Lower leg skin (tissue), 4 donors: ENCODE measurements around the gene PRPSAP2. TPM values are rescaled to one million over a fixed set of nuclear protein-coding genes. Genes with fewer than 3 reads are reported as not detected.

Experiments used
- DNase-seq, 2 donors: peaks; one replicate each; pipeline ENCODE4 v3.0.0-alpha.2; 2019; ENCODE audit warnings: low spot score in 2 of 2
- H3K4me3 ChIP-seq: fragments of 200-600 bp; sonication (generic); 2 replicates; pipeline ENCODE4 v1.5.1; 2017; ENCODE audit warnings: mild to moderate bottlenecking, low read depth; ENCODE audit not compliant: poor library complexity, severe bottlenecking
- POLR2A ChIP-seq, 2 donors: fragments of 450-650 bp; IDR thresholded peaks; one replicate each; pipeline ENCODE4 v1.6.1; 2016 to 2017; ENCODE audit warnings: antibody characterized with exemption in 2 of 2, mild to moderate bottlenecking in 1 of 2, moderate library complexity in 1 of 2
- WGBS, 2 donors: methylation state at CpG; one replicate each; pipeline ENCODE4 v1.1.5; 2018; 5-methylcytosine and 5-hydroxymethylcytosine counted together
- intact Hi-C: fragments of 100-400 bp; cut with DNase I; formaldehyde crosslinking; loops from one replicate; pipeline ENCODE4 v1.15.0; 2023; ENCODE audit warnings: low total_unique reads
- total RNA-seq, 4 donors: library from RNA; depleted of rRNA; stranded (reverse); fragments of >200 nt; gene quantifications; one replicate each; pipeline ENCODE4 v1.1.0, GENCODE V29; 2016
- TF ChIP-seq, protein P1 (sequence below), 3 donors: fragments of 450-650 bp; IDR thresholded peaks; one replicate each; pipeline ENCODE4 v1.5.1; 2016; ENCODE audit warnings: antibody characterized with exemption in 3 of 3, mild to moderate bottlenecking in 3 of 3, moderate library complexity in 2 of 3

Gene PRPSAP2
- total RNA-seq, 4 donors from 2014 or later: 16.3 to 27.3 (median 23.0) TPM

DNA sequence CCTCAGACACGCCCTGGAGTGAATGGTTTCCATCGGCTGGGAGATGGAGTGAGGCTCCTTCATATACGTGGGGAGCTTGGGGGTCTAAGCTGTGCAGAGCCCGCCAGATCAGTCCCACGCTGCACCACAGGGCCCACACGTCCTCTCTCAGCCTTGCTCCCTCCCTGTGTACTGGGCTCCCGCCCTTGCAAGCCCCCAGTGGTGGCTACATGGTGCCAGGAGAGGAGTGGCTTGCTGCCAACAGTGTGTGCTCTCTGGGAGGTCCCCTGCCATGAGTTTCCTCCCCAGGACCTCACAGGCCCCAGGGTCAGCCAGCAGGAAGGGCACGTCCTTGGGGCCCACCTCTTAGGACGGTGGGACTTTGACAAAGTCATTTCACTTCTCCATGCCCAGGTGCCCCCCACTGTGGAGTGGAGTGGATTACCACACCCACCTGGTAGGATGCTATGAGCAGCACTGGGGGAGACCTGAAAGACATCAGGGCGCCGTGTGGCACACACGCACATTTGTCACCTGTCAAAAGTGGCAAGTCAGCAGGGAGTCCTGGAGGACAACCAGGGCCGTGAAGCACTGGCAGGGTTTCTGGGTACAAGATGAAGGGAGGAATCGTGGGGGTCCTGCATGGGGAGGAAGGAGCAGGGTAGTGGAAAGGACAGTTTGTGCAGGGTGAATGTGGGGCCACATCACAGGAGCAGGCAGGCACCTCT lies 107.8 kb downstream of the PRPSAP2 start:
- 70 to 77% methylated on average over 13 to 14 of the region's 14 CpGs for WGBS, 2 donors
- H3K4me3 ChIP-seq: no peak overlapping the region
- intact Hi-C loops: no loop called here
- DNase-seq: no peak
- no peak for TF ChIP-seq POLR2A (IDR thresholded peaks at IDR 0.05)
- TF ChIP-seq, protein P1, sequence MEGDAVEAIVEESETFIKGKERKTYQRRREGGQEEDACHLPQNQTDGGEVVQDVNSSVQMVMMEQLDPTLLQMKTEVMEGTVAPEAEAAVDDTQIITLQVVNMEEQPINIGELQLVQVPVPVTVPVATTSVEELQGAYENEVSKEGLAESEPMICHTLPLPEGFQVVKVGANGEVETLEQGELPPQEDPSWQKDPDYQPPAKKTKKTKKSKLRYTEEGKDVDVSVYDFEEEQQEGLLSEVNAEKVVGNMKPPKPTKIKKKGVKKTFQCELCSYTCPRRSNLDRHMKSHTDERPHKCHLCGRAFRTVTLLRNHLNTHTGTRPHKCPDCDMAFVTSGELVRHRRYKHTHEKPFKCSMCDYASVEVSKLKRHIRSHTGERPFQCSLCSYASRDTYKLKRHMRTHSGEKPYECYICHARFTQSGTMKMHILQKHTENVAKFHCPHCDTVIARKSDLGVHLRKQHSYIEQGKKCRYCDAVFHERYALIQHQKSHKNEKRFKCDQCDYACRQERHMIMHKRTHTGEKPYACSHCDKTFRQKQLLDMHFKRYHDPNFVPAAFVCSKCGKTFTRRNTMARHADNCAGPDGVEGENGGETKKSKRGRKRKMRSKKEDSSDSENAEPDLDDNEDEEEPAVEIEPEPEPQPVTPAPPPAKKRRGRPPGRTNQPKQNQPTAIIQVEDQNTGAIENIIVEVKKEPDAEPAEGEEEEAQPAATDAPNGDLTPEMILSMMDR (IDR thresholded peaks at IDR 0.05): no peak

DNA sequence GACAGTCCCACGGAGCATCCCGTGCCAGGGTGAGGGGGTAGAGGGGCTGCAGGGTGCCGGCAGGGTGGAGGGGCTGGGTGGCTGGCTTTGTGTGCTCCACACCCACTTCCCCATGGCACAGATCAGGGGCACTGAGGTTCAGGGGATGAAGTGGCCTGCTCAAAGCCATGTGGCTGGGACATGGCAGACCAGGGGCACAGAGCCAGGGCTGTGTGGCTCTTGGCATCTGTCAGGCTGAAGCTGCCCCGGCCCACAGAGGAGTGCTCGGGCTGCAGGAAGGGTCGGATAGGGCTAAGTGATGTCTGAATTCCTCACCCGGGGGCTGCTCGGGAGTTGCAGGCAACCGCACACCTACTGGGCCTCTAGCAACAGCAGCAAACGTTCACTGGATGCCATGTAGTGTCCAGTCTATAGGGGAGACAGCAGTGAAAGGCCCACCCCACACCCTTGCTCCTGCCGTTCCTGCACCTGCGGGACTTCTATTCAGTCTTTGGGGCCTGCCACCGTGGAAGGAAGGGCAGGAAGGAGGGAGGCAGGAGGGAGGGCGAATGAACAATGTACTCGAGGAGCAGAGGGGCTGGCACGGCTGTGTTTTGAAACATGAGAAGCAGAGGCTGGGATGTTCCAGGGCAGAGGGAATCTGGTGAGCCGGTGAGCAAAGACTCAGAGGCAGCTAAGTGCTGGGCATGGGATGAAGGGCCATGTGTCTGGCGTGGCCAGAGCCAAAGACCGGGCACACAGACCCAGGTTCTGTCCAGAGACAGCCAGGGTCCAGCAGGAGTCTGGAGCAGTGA lies 109.1 kb downstream of the PRPSAP2 start:
- intact Hi-C loops: no loop called here
- H3K4me3 ChIP-seq: no peak overlapping the region
- DNase-seq: no peak
- TF ChIP-seq, protein P1 (IDR thresholded peaks at IDR 0.05): no peak
- no peak for TF ChIP-seq POLR2A (IDR thresholded peaks at IDR 0.05)
- WGBS, 2 donors: 58 to 61% methylated on average over 18 to 19 of the region's 19 CpGs

DNA sequence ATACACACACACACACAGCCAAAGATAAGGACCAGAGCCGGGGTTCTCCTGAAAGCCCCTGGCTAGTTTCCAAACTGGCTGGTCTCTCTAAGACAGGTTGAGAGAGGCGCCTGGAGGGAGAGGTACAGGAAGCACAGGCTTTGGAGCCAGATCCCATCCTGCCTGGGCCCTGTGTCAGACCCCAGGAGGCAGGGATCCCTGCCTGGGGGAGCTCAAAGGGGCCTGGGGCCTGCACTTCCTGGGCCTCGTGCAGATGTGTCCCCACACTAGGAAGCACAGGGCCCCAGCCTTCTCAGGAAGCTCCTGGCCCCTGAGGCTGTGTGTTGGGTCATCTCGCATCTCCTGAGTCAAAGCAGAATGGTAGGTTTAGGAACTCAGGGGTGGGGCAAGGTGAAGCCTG lies 110.0 kb downstream of the PRPSAP2 start:
- WGBS, 2 donors: 41 to 45% methylated on average over 4 of the region's 4 CpGs
- TF ChIP-seq, protein P1 (IDR thresholded peaks at IDR 0.05): no peak
- TF ChIP-seq POLR2A (IDR thresholded peaks at IDR 0.05): no peak
- no peak for DNase-seq
- no peak overlapping the region for H3K4me3 ChIP-seq
- intact Hi-C loops: no loop called here

DNA sequence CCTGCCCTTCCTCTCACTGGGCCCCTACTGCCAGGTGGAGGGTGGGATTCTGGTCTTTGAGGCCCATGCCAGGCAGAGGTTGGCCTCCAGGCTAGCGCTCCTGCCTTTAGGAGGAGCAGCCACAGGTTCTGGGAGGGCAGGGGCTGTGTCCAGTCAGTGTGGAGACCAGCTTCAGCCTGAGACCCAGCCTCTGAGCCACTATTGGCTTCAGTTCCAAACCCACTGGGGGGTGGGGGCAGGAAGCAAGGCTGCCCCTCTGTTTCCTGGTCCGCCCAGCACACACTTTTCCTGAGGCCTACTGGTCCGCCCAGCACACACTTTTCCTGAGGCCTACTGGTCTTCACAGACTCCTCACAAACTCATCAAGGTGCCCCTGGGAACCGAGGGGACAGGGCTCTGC lies 110.4 kb downstream of the PRPSAP2 start:
- WGBS, 2 donors: 72 to 81% methylated on average over 4 of the region's 4 CpGs
- TF ChIP-seq POLR2A (IDR thresholded peaks at IDR 0.05): no peak
- TF ChIP-seq, protein P1 (IDR thresholded peaks at IDR 0.05): no peak
- DNase-seq: no peak
- intact Hi-C loops: no loop called here
- H3K4me3 ChIP-seq: no peak overlapping the region

DNA sequence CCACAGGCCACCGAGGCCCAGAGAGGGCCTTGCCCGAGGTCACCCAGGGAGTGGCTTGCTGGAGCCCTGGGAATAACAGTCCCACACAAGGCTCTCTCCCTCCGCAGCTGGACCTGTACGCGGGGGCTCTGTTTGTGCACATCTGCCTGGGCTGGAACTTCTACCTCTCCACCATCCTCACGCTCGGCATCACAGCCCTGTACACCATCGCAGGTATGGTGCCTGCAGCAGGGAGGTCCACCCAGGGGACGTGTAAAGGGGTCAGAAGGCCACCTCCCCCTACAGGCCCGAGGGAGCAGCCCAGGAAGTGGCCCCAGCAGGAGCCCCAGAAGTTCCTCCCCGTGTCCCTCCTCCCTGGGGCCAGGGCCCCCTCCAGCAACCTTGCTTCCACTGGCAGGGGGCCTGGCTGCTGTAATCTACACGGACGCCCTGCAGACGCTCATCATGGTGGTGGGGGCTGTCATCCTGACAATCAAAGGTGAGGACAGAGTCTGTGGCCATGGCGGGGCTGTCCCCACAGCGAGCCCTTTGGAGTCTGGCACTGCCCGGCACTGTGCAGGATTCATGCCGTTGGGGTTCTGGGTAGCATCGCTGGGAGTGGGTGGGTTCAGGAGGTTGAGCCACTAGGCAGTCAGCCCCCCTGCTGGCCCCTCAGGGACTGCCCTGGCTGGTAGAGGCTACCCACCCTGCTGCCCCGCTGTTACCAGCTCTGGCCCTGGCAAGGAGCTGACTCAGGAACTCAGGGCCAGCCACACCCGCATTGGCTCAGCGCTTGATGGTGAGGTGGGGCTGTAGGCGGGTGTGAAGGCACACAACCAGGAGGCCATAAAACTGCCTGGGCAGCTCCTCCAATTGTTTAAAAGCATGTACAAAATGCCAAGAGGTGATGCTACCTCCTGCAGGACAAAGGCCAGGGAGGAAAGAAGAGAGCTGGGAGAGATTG lies 111.3 kb downstream of the PRPSAP2 start:
- TF ChIP-seq, protein P1 (IDR thresholded peaks at IDR 0.05): no peak
- TF ChIP-seq POLR2A (IDR thresholded peaks at IDR 0.05): no peak
- 58 to 61% methylated on average over 18 to 22 of the region's 23 CpGs for WGBS, 2 donors
- peak in 1 of 2 donors; percentile 47 for DNase-seq
- no peak overlapping the region for H3K4me3 ChIP-seq
- intact Hi-C loops: no loop called here
